ENCODE measurements around the gene EXD3. TPM values are rescaled to one million over a fixed set of nuclear protein-coding genes. Genes with fewer than 3 reads are reported as not detected.

Gene EXD3
- total RNA-seq, 1 experiment from 2014 or later, result 15.3 TPM

DNA sequence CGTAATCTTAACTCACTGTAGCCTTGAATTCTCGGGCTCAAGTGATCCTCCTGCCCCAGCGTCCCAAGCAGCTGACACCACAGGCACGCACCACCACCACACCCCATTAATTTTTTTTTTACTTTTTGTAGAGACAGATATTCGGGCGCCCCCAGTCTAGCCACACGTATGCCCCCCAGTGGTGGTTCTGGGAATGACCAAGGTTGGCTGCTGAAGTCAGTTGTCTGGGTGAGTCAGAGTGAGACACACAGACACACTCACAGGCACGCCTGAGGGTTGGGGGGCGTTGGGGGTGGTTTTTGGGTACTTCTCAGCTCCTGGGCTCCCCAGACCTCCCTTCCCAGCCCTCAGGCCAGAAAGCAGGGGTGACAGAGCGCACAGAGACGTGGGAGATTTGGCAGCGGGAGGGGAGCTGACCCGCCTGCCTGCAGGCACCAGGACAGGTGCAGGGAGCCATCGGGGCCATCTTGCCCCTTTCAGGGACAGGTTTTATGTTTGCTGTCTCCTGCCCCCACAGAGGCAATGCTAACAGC, 22.4 kb upstream of the EXD3 start:
- no peak overlapping the region for H3K56ac ChIP-seq (ENCODE audit: insufficient read length, low read depth, low read length)
- peaks cover 3% of the 10 kb centered on the region for H4K20me1 ChIP-seq (ENCODE audit: control insufficient read depth, insufficient read depth, insufficient read length)
- TF ChIP-seq CTCF (conservative IDR thresholded peaks at IDR 0.05), result peak; percentile 85
- Mint-ChIP-seq H3K4me1 (peaks cover 7 to 12% of the 10 kb centered on the region in 2 experiments), H3K27ac (0 out of 7 replicates have a peak overlapping the region, but pooled peaks of 1 of the 3 experiments have one; percentile 8), H3K4me3 (no peak overlapping the region), H3K36me3 (ENCODE audit: insufficient read depth in 1 of 3, low read depth in 3 of 3) (peaks cover 0 to 7% (median 0%) of the 10 kb centered on the region in 3 experiments; a peak in 4 of 7 replicates), H3K9me3 (0 out of 5 replicates have a peak, but pooled peaks cover 0 to 1% of the 10 kb centered on the region in 2 experiments), H3K27me3 (ENCODE audit: low read depth) (peaks cover 20% of the 10 kb centered on the region)
- H3K27me3 ChIP-seq (ENCODE audit: insufficient read depth, low read length), result no peaks in the 10 kb centered on the region
- H3K18ac ChIP-seq (ENCODE audit: insufficient read length, low read depth, low read length), result no peak overlapping the region
- no peak overlapping the region for H4K5ac ChIP-seq (ENCODE audit: insufficient read length, low read depth, low read length)
- peak; percentile 76 for DNase-seq
- H3K79me2 ChIP-seq (ENCODE audit: insufficient read depth, low read length), result no peaks in the 10 kb centered on the region
- no peak overlapping the region for H2BK20ac ChIP-seq (ENCODE audit: low read depth, low read length, poor library complexity, severe bottlenecking)
- no peak overlapping the region for H3K23ac ChIP-seq (ENCODE audit: insufficient read length, low read depth, low read length)
- no peak overlapping the region for H2BK15ac ChIP-seq (ENCODE audit: low read depth, low read length)
- no peak overlapping the region for H3K27ac ChIP-seq (ENCODE audit: insufficient read length, low read depth, low read length)
- no peak overlapping the region for H2BK120ac ChIP-seq (ENCODE audit: low read depth, low read length, poor library complexity, severe bottlenecking)
- H3K4me1 ChIP-seq (ENCODE audit: insufficient read depth, low read length), result no peaks in the 10 kb centered on the region
- H4K8ac ChIP-seq (replicated peaks; ENCODE audit: insufficient read length, low read depth, low read length), result no peak overlapping the region
- H3K4me2 ChIP-seq (ENCODE audit: insufficient read depth, insufficient read length, low read length), result no peak overlapping the region
- H2BK12ac ChIP-seq (ENCODE audit: insufficient read length, low read depth, low read length), result no peak overlapping the region
- H4K91ac ChIP-seq (ENCODE audit: insufficient read length, low read depth, low read length), result no peak overlapping the region
- no peak overlapping the region for H2AFZ ChIP-seq (ENCODE audit: low read length)
- H2BK5ac ChIP-seq (ENCODE audit: insufficient read length, low read length), result no peak overlapping the region
- H3K9me3 ChIP-seq (ENCODE audit: control insufficient read depth, low read depth, low read length), result no peaks in the 10 kb centered on the region
- H3K79me1 ChIP-seq (ENCODE audit: insufficient read depth, low read depth, low read length, poor library complexity, severe bottlenecking), result no peaks in the 10 kb centered on the region
- H3T11ph ChIP-seq (ENCODE audit: low read length), result no peak overlapping the region
- H3K4ac ChIP-seq (ENCODE audit: low read depth, low read length), result no peak overlapping the region
- no peak overlapping the region for H2AK5ac ChIP-seq (ENCODE audit: insufficient read length, low read length)
- H3K14ac ChIP-seq (ENCODE audit: insufficient read depth, low read length), result no peak overlapping the region
- no peaks in the 10 kb centered on the region for H3K23me2 ChIP-seq (ENCODE audit: insufficient read length, low read depth, low read length, poor library complexity, severe bottlenecking)
- no CpG with 5 or more reads among the region's 14 CpGs for WGBS (ENCODE audit: extremely low coverage, insufficient read length, low lambda C conversion rate)
- no peak overlapping the region for H3K9ac ChIP-seq (ENCODE audit: extremely low read depth, insufficient read length, low read length)
